Measurements from ENCODE around the gene AQP2. TPM values are rescaled to one million over a fixed set of nuclear protein-coding genes. Genes with fewer than 3 reads are reported as not detected.

AQP2 gene
- total RNA-seq, 4 donors from 2014 or later, result not detected

GRCh38 chr12:49969027-49969426, 18.5 kb downstream of the AQP2 start:
- TF ChIP-seq CTCF (IDR thresholded peaks at IDR 0.05), result no peak
- no peak for TF ChIP-seq POLR2A (IDR thresholded peaks at IDR 0.05)
- Histone ChIP-seq H3K4me3 (no peak overlapping the region), H3K4me1 (peaks cover 4 to 24% (median 10%) of the 10 kb centered on the region in 3 donors), H3K36me3 (no peaks in the 10 kb centered on the region), H3K27ac (no peak overlapping the region), H3K27me3 (peaks cover 0 to 70% (median 0%) of the 10 kb centered on the region in 4 donors), H3K9me3 (no peaks in the 10 kb centered on the region)
- DNase-seq, result no peak
- intact Hi-C loops (cut with DNase I), result loop anchor here (5.0 to 10.0 kb wide), 2 partner anchors 88 to 104 kb away; partner anchors contain the start of gene ASIC1
- WGBS, 2 donors, result 86 to 100% methylated on average over 1 of the region's 5 CpGs

GRCh38 chr12:49969651-49970429, 19.3 kb downstream of the AQP2 start:
- no peak for DNase-seq
- H3K27me3 ChIP-seq, result peaks cover 0 to 62% (median 0%) of the 10 kb centered on the region in 4 donors
- no peaks in the 10 kb centered on the region for H3K9me3 ChIP-seq
- no peak overlapping the region for H3K27ac ChIP-seq
- H3K4me1 ChIP-seq, result peaks cover 5 to 30% (median 10%) of the 10 kb centered on the region in 3 donors
- H3K4me3 ChIP-seq, result no peak overlapping the region
- H3K36me3 ChIP-seq, result no peaks in the 10 kb centered on the region
- TF ChIP-seq POLR2A (IDR thresholded peaks at IDR 0.05) (no peak), CTCF (IDR thresholded peaks at IDR 0.05) (no peak)
- 80% methylated on average over 11 to 12 of the region's 12 CpGs for WGBS, 2 donors
- intact Hi-C loops (cut with DNase I), result loop anchor here (5.0 to 10.0 kb wide), 2 partner anchors 87 to 105 kb away; partner anchors contain the start of gene ASIC1

- TF ChIP-seq CTCF (IDR thresholded peaks at IDR 0.05) (no peak), POLR2A (IDR thresholded peaks at IDR 0.05) (no peak)
- Histone ChIP-seq H3K36me3 (no peaks in the 10 kb centered on the region), H3K9me3 (no peaks in the 10 kb centered on the region), H3K27me3 (peaks cover 0 to 53% (median 0%) of the 10 kb centered on the region in 4 donors), H3K27ac (no peak overlapping the region), H3K4me1 (peaks cover 13 to 39% (median 15%) of the 10 kb centered on the region in 3 donors), H3K4me3 (no peak overlapping the region)
- WGBS, 2 donors, result 53 to 60% methylated on average over 10 of the region's 10 CpGs
- no peak for DNase-seq
- intact Hi-C loops (cut with DNase I), result no loop called here
Observed at GRCh38 chr12:49970658-49971057, 20.1 kb downstream of the AQP2 start.

GRCh38 chr12:49971141-49971540, 20.6 kb downstream of the AQP2 start:
- no peak for DNase-seq
- intact Hi-C loops (cut with DNase I), result no loop called here
- H3K27me3 ChIP-seq, result peaks cover 0 to 49% (median 0%) of the 10 kb centered on the region in 4 donors

More at GRCh38 chr12:49971141-49971540, 20.6 kb downstream of the AQP2 start:
- H3K4me1 ChIP-seq, result peaks cover 14 to 40% (median 15%) of the 10 kb centered on the region in 3 donors
- no peaks in the 10 kb centered on the region for H3K9me3 ChIP-seq
- H3K36me3 ChIP-seq, result no peaks in the 10 kb centered on the region
- 43 to 50% methylated on average over 6 of the region's 6 CpGs for WGBS, 2 donors
- H3K4me3 ChIP-seq, result no peak overlapping the region
- TF ChIP-seq CTCF (IDR thresholded peaks at IDR 0.05) (no peak), POLR2A (IDR thresholded peaks at IDR 0.05) (no peak)
- H3K27ac ChIP-seq, result no peak overlapping the region
